SK-N-SH (cell line): Measurements from ENCODE around the gene PRKCI. TPM values are rescaled to one million over a fixed set of nuclear protein-coding genes. Genes with fewer than 3 reads are reported as not detected.
A peak's percentile ranks its signal among the peaks of the same experiment; 100 is the strongest.

Source experiments
- CTCF ChIA-PET: fragments of 300-600, 350-600 bp; formaldehyde crosslinking; extraction: SDS; loops from one replicate; lab custom pipeline; 2021; lab: Yijun Ruan, JAX
- POLR2A ChIA-PET: fragments of 350-600 bp; sonication (Branson Sonifier 250); formaldehyde crosslinking; extraction: SDS; loops from one replicate; lab custom pipeline; 2020; ENCODE audit warnings: antibody characterized with exemption, inconsistent platforms; lab: Yijun Ruan, JAX
- DNase-seq: peaks from one replicate; pipeline ENCODE4 v3.0.0; 2012
- H2AFZ ChIP-seq: fragments of 200-600 bp; sonication (generic); 2 replicates; pipeline ENCODE4 v1.8.1; 2016; ENCODE audit warnings: antibody characterized with exemption, mild to moderate bottlenecking, low read depth
- H3F3A ChIP-seq: fragments of 200-600 bp; sonication (generic); replicated peaks from 2 replicates; pipeline ENCODE3; 2016; ENCODE audit warnings: antibody characterized with exemption, mild to moderate bottlenecking; ENCODE audit not compliant: insufficient read depth
- H3K27ac ChIP-seq, 2 experiments: fragments of 200-500 bp in 1 of 2; fragments of 200-600 bp in 1 of 2; sonication (Bioruptor generic) in 1 of 2; sonication (generic), shearing (Covaris generic) in 1 of 2; 2 replicates each; pipeline versions ENCODE4 v1.5.1 to v1.6.1; 2014 to 2016; ENCODE audit warnings: low read depth in 2 of 2, inconsistent platforms in 1 of 2, low read length in 1 of 2, mild to moderate bottlenecking in 1 of 2, mixed read lengths in 1 of 2
- H3K27me3 ChIP-seq: fragments of 200-600 bp; sonication (generic), shearing (Covaris generic); 2 replicates; pipeline ENCODE4 v1.6.1; 2016; ENCODE audit warnings: mixed run types; ENCODE audit not compliant: insufficient read depth
- H3K36me3 ChIP-seq, 2 experiments: fragments of 200-500 bp in 1 of 2; fragments of 200-600 bp in 1 of 2; sonication (Bioruptor generic) in 1 of 2; sonication (generic) in 1 of 2; replicated peaks in 1 of 2; 2 replicates each; pipeline versions ENCODE3 to v1.5.1; 2014 to 2016; ENCODE audit warnings: low read length in 1 of 2, mild to moderate bottlenecking in 1 of 2; ENCODE audit not compliant: insufficient read depth in 2 of 2, control insufficient read depth in 1 of 2
- H3K4me1 ChIP-seq, 2 experiments: fragments of 200-500 bp in 1 of 2; fragments of 200-600 bp in 1 of 2; sonication (Bioruptor generic) in 1 of 2; sonication (generic), shearing (Covaris generic) in 1 of 2; 2 replicates each; pipeline versions ENCODE4 v1.5.1 to v1.6.1; 2014 to 2016; ENCODE audit warnings: low read depth in 1 of 2, low read length in 1 of 2, mixed run types in 1 of 2; ENCODE audit not compliant: insufficient read depth in 2 of 2, control insufficient read depth in 1 of 2
- H3K4me2 ChIP-seq: fragments of 200-600 bp; sonication (generic), shearing (Covaris generic); 2 replicates; pipeline ENCODE4 v1.6.1; 2017; ENCODE audit warnings: mixed run types
- H3K4me3 ChIP-seq, 2 experiments: fragments of 200-500 bp in 1 of 2; fragments of 200-600 bp in 1 of 2; sonication (Bioruptor generic) in 1 of 2; sonication (generic), shearing (Covaris generic) in 1 of 2; 2 replicates each; pipeline versions ENCODE4 v1.5.1 to v1.8.1; 2014 to 2016; ENCODE audit warnings: low read depth in 2 of 2, inconsistent platforms in 1 of 2, low read length in 1 of 2, mild to moderate bottlenecking in 1 of 2, mixed read lengths in 1 of 2, moderate library complexity in 1 of 2
- H3K79me2 ChIP-seq: fragments of 200-600 bp; sonication (generic); 2 replicates; pipeline ENCODE4 v1.8.1; 2017; ENCODE audit warnings: mild to moderate bottlenecking; ENCODE audit not compliant: insufficient read depth
- H3K9ac ChIP-seq: fragments of 200-600 bp; sonication (generic); 2 replicates; pipeline ENCODE4 v1.6.1; 2017; ENCODE audit warnings: mixed run types
- H3K9me2 ChIP-seq: fragments of 200-600 bp; sonication (generic); 2 replicates; pipeline ENCODE4 v1.6.1; 2017; ENCODE audit warnings: mixed run types
- H3K9me3 ChIP-seq: fragments of 200-600 bp; sonication (generic); 2 replicates; pipeline ENCODE4 v1.6.1; 2017; ENCODE audit warnings: mixed run types, mild to moderate bottlenecking, moderate library complexity
- H4K20me1 ChIP-seq: fragments of 200-600 bp; sonication (generic); 2 replicates; pipeline ENCODE4 v1.6.1; 2017; ENCODE audit warnings: mild to moderate bottlenecking, mixed run types; ENCODE audit not compliant: insufficient read depth
- GABPA ChIP-seq: IDR thresholded peaks from 2 replicates; pipeline ENCODE4 v1.4.0; 2012; ENCODE audit warnings: low read depth, mild to moderate bottlenecking
- IRF3 ChIP-seq: fragments of 150-350 bp; IDR thresholded peaks from 2 replicates; pipeline ENCODE4 v1.6.1; 2016; ENCODE audit warnings: mild to moderate bottlenecking, low read depth, low read length
- MXI1 ChIP-seq: IDR thresholded peaks from 2 replicates; pipeline ENCODE4 v1.6.1; 2012; ENCODE audit warnings: mild to moderate bottlenecking, low read depth, low read length, improper control_type of control experiment
- NFIC ChIP-seq: IDR thresholded peaks from 2 replicates; pipeline ENCODE4 v1.4.0; 2012; ENCODE audit warnings: borderline replicate concordance
- SMC3 ChIP-seq: IDR thresholded peaks from 2 replicates; pipeline ENCODE4 v1.6.1; 2012; ENCODE audit warnings: low read depth, low read length, improper control_type of control experiment
- TAF1 ChIP-seq: IDR thresholded peaks from 2 replicates; pipeline ENCODE4 v1.6.1; 2012; ENCODE audit warnings: low read depth, mild to moderate bottlenecking, low read length, moderate library complexity, borderline replicate concordance
- ZBTB33 ChIP-seq: IDR thresholded peaks from 2 replicates; pipeline ENCODE4 v1.4.0; 2012; ENCODE audit warnings: low read depth, borderline replicate concordance
- WGBS: methylation state at CpG from one replicate; pipeline ENCODE4 v1.1.6; 2017; ENCODE audit warnings: low lambda C conversion rate; 5-methylcytosine and 5-hydroxymethylcytosine counted together
- polyA plus RNA-seq, 3 experiments: library from polyadenylated mRNA; depleted of rRNA; stranded (reverse); fragments of >200 nt; gene quantifications; 2 replicates each; pipeline ENCODE4 v1.2.3, GENCODE V29; 2012
- TF ChIP-seq, protein P1 (sequence below): IDR thresholded peaks from 2 replicates; pipeline ENCODE4 v1.6.1; 2012; ENCODE audit warnings: mild to moderate bottlenecking, low read depth, low read length, moderate library complexity

PRKCI gene
- polyA plus RNA-seq, 1 of the 3 experiments (the other 2 are of a cell fraction): 10.1 TPM

- H3K9me2 ChIP-seq: no peaks in the 10 kb centered on the region
- CTCF ChIA-PET: no interaction called here
- no peaks in the 10 kb centered on the region for H3K36me3 ChIP-seq
- no peaks in the 10 kb centered on the region for H4K20me1 ChIP-seq
- no peak for DNase-seq
- peak overlapping the region; percentile 57; the same call in 1 of the 2 replicates for H2AFZ ChIP-seq
- WGBS: 94% methylated on average over 11 of the region's 11 CpGs
- TF ChIP-seq, protein P1, sequence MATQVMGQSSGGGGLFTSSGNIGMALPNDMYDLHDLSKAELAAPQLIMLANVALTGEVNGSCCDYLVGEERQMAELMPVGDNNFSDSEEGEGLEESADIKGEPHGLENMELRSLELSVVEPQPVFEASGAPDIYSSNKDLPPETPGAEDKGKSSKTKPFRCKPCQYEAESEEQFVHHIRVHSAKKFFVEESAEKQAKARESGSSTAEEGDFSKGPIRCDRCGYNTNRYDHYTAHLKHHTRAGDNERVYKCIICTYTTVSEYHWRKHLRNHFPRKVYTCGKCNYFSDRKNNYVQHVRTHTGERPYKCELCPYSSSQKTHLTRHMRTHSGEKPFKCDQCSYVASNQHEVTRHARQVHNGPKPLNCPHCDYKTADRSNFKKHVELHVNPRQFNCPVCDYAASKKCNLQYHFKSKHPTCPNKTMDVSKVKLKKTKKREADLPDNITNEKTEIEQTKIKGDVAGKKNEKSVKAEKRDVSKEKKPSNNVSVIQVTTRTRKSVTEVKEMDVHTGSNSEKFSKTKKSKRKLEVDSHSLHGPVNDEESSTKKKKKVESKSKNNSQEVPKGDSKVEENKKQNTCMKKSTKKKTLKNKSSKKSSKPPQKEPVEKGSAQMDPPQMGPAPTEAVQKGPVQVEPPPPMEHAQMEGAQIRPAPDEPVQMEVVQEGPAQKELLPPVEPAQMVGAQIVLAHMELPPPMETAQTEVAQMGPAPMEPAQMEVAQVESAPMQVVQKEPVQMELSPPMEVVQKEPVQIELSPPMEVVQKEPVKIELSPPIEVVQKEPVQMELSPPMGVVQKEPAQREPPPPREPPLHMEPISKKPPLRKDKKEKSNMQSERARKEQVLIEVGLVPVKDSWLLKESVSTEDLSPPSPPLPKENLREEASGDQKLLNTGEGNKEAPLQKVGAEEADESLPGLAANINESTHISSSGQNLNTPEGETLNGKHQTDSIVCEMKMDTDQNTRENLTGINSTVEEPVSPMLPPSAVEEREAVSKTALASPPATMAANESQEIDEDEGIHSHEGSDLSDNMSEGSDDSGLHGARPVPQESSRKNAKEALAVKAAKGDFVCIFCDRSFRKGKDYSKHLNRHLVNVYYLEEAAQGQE: no peak
- TF ChIP-seq ZBTB33 (no peak), IRF3 (no peak), GABPA (no peak), MXI1 (no peak), TAF1 (no peak), SMC3 (no peak), NFIC (no peak)
- no peak overlapping the region for H3K27ac ChIP-seq
- H3K4me1 ChIP-seq: no peaks in the 10 kb centered on the region
- no peaks in the 10 kb centered on the region for H3K9me3 ChIP-seq
- POLR2A ChIA-PET: no interaction called here
- no peak overlapping the region for H3K9ac ChIP-seq
- no peaks in the 10 kb centered on the region for H3K79me2 ChIP-seq
- H3K27me3 ChIP-seq: no peaks in the 10 kb centered on the region
- H3K4me2 ChIP-seq: no peak overlapping the region
- no peak overlapping the region for H3K4me3 ChIP-seq
- no peaks in the 10 kb centered on the region for H3F3A ChIP-seq
These were observed 99.3 kb downstream of the PRKCI start for GRCh38 chr3:170321321-170322034.
